Hematopoietic multipotent progenitor cell treated with erythropoietin and hydrocortisone succinate and interleukin-3 and kit ligand, for 8 days (in vitro differentiated cells): ENCODE data around the gene GPR180.
A peak's percentile ranks its signal among the peaks of the same experiment; 100 is the strongest.
"Not testable (repeated sequence)": the region's sequence is repeated elsewhere in the genome, so short reads cannot be mapped to it uniquely, and the experiment has no call there.

Source experiments
- DNase-seq: peaks from one replicate; pipeline ENCODE4 v3.0.0-alpha.2; 2015

Gene GPR180

GRCh38 chr13:94598281-94598680 is 3.4 kb upstream of the GPR180 start:
- no peak for DNase-seq

GRCh38 chr13:94599877-94600276 is 1.8 kb upstream of the GPR180 start:
- no peak for DNase-seq

GRCh38 chr13:94602467-94602866 is 810 bp downstream of the GPR180 start:
- DNase-seq = no peak

- no peak for DNase-seq
Measured at GRCh38 chr13:94607056-94607455, 5.4 kb downstream of the GPR180 start.

GRCh38 chr13:94607939-94608338 is 6.3 kb downstream of the GPR180 start:
- no peak for DNase-seq

GRCh38 chr13:94608586-94608985 is 6.9 kb downstream of the GPR180 start:
- no peak for DNase-seq

- DNase-seq = no peak
Measured at GRCh38 chr13:94609196-94609595, 7.5 kb downstream of the GPR180 start.

- DNase-seq = no peak
Measured at GRCh38 chr13:94610475-94610874, 8.8 kb downstream of the GPR180 start.

- DNase-seq = no peak
Measured at GRCh38 chr13:94612050-94612449, 10.4 kb downstream of the GPR180 start.

- DNase-seq = no peak
Measured at GRCh38 chr13:94613051-94613450, 11.4 kb downstream of the GPR180 start.

- peak; percentile 61 for DNase-seq
Measured at GRCh38 chr13:94617389-94618000, 15.8 kb downstream of the GPR180 start.

GRCh38 chr13:94620286-94620896 is 18.7 kb downstream of the GPR180 start:
- DNase-seq = peak; percentile 78

GRCh38 chr13:94622344-94622743 is 20.7 kb downstream of the GPR180 start:
- no peak for DNase-seq

- DNase-seq = no peak
Measured at GRCh38 chr13:94623316-94623715, 21.7 kb downstream of the GPR180 start.

- no peak for DNase-seq
Measured at GRCh38 chr13:94630858-94631257, 29.2 kb downstream of the GPR180 start.

GRCh38 chr13:94632226-94632980 is 30.7 kb downstream of the GPR180 start:
- no peak for DNase-seq

- DNase-seq = not testable (repeated sequence)
Measured at GRCh38 chr13:94636096-94636495, 34.4 kb downstream of the GPR180 start.

GRCh38 chr13:94636942-94637578 is 35.4 kb downstream of the GPR180 start:
- no peak for DNase-seq

GRCh38 chr13:94637677-94638076 is 36.0 kb downstream of the GPR180 start:
- not testable (repeated sequence) for DNase-seq

- DNase-seq = no peak
Measured at GRCh38 chr13:94640721-94641120, 39.1 kb downstream of the GPR180 start.

GRCh38 chr13:94641409-94641941 is 39.8 kb downstream of the GPR180 start:
- DNase-seq = no peak

- DNase-seq = no peak
Measured at GRCh38 chr13:94646904-94647303, 45.2 kb downstream of the GPR180 start.

- DNase-seq = no peak
Measured at GRCh38 chr13:94656176-94656575, 54.5 kb downstream of the GPR180 start.
